Tibial artery (tissue), 4 donors: ENCODE data around the gene MIER1.
A peak's percentile ranks its signal among the peaks of the same experiment; 100 is the strongest.

ENCODE experiments used
- DNase-seq, 2 donors: peaks; one replicate each; pipeline ENCODE4 v3.0.0-alpha.2; 2019
- H3K27ac ChIP-seq, 2 donors: fragments of 200-600 bp; sonication (generic) in 1 of 2; 1 replicate in 1 of 2; 2 replicates in 1 of 2; pipeline ENCODE4 v1.5.1; 2018 to 2019; ENCODE audit warnings: mild to moderate bottlenecking in 1 of 2
- H3K27me3 ChIP-seq, 2 donors: fragments of 200-600 bp; sonication (generic) in 1 of 2; one replicate each; pipeline versions ENCODE4 v1.5.1 to v1.6.0; 2016 to 2019
- H3K36me3 ChIP-seq, 3 donors: fragments of 200-600 bp; sonication (generic) in 2 of 3; one replicate each; pipeline ENCODE4 v1.5.1; 2016 to 2019; ENCODE audit warnings: mild to moderate bottlenecking in 2 of 3
- H3K4me1 ChIP-seq, 4 donors: fragments of 200-600 bp; sonication (generic) in 2 of 4; 1 replicate in 3 of 4; 2 replicates in 1 of 4; pipeline ENCODE4 v1.5.1; 2016 to 2019
- H3K4me3 ChIP-seq, 2 donors: fragments of 200-600 bp; sonication (generic) in 1 of 2; 1 replicate in 1 of 2; 2 replicates in 1 of 2; pipeline ENCODE4 v1.5.1; 2018 to 2019; ENCODE audit warnings: mild to moderate bottlenecking in 2 of 2
- H3K9me3 ChIP-seq, 3 donors: fragments of 200-600 bp; sonication (generic) in 1 of 3; one replicate each; pipeline ENCODE4 v1.5.1; 2016 to 2019
- intact Hi-C: fragments of 100-400 bp; cut with DNase I; formaldehyde crosslinking; loops from one replicate; pipeline ENCODE4 v1.15.0; 2023; ENCODE audit warnings: low total_unique reads
- TF ChIP-seq, protein P1 (sequence below), 2 experiments: fragments of 200-600 bp in 1 of 2; fragments of 450-650 bp in 1 of 2; IDR thresholded peaks; one replicate each; pipeline ENCODE4 v1.5.1; 2017 to 2019; ENCODE audit warnings: antibody characterized with exemption in 2 of 2, mild to moderate bottlenecking in 1 of 2, moderate library complexity in 1 of 2

The MIER1 gene

DNA sequence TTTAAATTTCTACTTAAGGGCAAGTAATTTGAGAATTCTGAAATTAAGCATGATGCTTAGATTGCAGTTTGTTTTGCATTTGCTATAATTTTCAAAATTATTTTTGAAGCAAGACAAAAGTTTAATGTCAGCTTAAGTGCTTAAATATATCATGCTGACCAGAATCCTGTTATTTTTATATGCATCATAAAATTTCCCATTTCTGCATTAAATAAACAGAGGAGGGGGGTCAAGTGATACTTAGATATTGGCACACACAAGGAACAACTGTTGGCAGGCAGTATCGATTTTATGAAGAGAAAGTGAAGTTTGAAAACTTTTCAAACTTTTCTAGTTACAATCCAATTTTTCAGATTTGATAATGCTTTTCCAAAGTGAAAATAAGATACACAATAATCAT lies 61.0 kb downstream of the MIER1 start:
- intact Hi-C loops: no loop called here
- peaks cover 36 to 59% (median 42%) of the 10 kb centered on the region in 3 donors for H3K36me3 ChIP-seq
- H3K27ac ChIP-seq: no peak overlapping the region
- peaks cover 0 to 15% (median 0%) of the 10 kb centered on the region in 4 donors for H3K4me1 ChIP-seq
- DNase-seq: no peak
- H3K4me3 ChIP-seq: no peak overlapping the region
- TF ChIP-seq, protein P1, sequence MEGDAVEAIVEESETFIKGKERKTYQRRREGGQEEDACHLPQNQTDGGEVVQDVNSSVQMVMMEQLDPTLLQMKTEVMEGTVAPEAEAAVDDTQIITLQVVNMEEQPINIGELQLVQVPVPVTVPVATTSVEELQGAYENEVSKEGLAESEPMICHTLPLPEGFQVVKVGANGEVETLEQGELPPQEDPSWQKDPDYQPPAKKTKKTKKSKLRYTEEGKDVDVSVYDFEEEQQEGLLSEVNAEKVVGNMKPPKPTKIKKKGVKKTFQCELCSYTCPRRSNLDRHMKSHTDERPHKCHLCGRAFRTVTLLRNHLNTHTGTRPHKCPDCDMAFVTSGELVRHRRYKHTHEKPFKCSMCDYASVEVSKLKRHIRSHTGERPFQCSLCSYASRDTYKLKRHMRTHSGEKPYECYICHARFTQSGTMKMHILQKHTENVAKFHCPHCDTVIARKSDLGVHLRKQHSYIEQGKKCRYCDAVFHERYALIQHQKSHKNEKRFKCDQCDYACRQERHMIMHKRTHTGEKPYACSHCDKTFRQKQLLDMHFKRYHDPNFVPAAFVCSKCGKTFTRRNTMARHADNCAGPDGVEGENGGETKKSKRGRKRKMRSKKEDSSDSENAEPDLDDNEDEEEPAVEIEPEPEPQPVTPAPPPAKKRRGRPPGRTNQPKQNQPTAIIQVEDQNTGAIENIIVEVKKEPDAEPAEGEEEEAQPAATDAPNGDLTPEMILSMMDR (IDR thresholded peaks at IDR 0.05): no peak
- no peaks in the 10 kb centered on the region for H3K9me3 ChIP-seq
- no peaks in the 10 kb centered on the region for H3K27me3 ChIP-seq

DNA sequence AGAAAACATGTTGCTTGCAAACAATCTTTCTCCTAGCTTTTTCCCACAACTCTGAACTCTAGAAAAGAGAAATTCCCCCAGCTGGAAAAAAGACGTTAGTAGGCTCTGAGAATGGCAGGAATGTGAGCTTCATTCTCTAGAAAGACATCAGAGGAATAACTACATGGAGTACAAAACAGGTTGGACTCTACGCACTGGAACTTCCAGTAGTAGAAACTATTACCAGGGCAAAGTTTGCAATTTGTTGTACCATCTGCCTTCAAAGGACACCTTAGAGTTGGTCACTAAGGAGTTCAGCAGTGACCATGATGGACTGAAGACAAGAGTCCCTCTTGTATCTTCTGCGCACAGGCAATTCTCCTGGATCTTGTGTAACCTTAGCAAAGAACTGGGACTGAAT lies 68.3 kb downstream of the MIER1 start:
- H3K36me3 ChIP-seq: peaks cover 0 to 32% (median 2%) of the 10 kb centered on the region in 3 donors
- intact Hi-C loops: loop anchor here (10.0 kb wide), 2 partner anchors 62 to 228 kb away; partner anchors contain the start of gene SLC35D1

GRCh38 chr1:66996018-66996682 lies 71.4 kb downstream of the MIER1 start:
- intact Hi-C loops: loop anchor here (10.0 kb wide), 2 partner anchors 59 to 231 kb away; partner anchors contain the start of gene SLC35D1
- TF ChIP-seq, protein P1 (IDR thresholded peaks at IDR 0.05): peak; percentile 71 to 82
- Histone ChIP-seq H3K27ac (no peak overlapping the region), H3K4me1 (peaks cover 0 to 6% (median 0%) of the 10 kb centered on the region in 4 donors), H3K9me3 (no peaks in the 10 kb centered on the region), H3K27me3 (no peaks in the 10 kb centered on the region), H3K4me3 (no peak overlapping the region), H3K36me3 (peaks cover 0 to 24% (median 14%) of the 10 kb centered on the region in 3 donors)
- DNase-seq: peak; percentile 66 to 77

More for the DNA sequence above, 68.3 kb downstream of the MIER1 start:
- TF ChIP-seq, protein P1 (IDR thresholded peaks at IDR 0.05): no peak
- H3K4me3 ChIP-seq: no peak overlapping the region
- no peaks in the 10 kb centered on the region for H3K4me1 ChIP-seq
- no peak for DNase-seq
- H3K9me3 ChIP-seq: no peaks in the 10 kb centered on the region
- no peak overlapping the region for H3K27ac ChIP-seq
- no peaks in the 10 kb centered on the region for H3K27me3 ChIP-seq

DNA sequence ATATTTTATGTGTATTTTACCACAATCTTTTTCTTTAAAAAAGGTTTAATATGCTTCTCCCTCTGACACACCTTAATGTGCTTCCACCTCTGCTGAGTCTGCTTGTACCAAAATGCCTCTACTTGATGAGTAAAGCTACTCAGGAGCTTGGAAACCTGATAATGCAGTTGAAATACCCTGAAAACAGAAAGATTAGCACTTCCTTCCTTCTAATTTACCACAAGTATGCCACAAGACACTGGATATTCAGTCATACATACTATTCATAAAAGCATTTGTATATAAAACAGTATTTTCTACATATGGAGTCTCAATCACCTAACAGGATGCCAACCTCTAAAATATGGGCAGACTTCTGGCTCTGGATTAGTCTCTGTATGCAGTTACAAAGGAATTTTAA lies 74.2 kb downstream of the MIER1 start:
- Histone ChIP-seq H3K4me1 (peaks cover 0 to 23% (median 5%) of the 10 kb centered on the region in 4 donors), H3K4me3 (no peak overlapping the region), H3K27ac (peak overlapping the region in 1 of 2 donors; percentile 1), H3K27me3 (no peaks in the 10 kb centered on the region), H3K36me3 (peaks cover 0 to 28% (median 25%) of the 10 kb centered on the region in 3 donors), H3K9me3 (no peaks in the 10 kb centered on the region)
- TF ChIP-seq, protein P1 (IDR thresholded peaks at IDR 0.05): no peak
- DNase-seq: no peak
- intact Hi-C loops: loop anchor here (10.0 kb wide), 2 partner anchors 56 to 234 kb away; partner anchors contain the start of gene SLC35D1

- TF ChIP-seq, protein P1 (IDR thresholded peaks at IDR 0.05): no peak
- Histone ChIP-seq H3K4me3 (no peak overlapping the region), H3K4me1 (peaks cover 0 to 23% (median 5%) of the 10 kb centered on the region in 4 donors), H3K27ac (peak overlapping the region in 1 of 2 donors; percentile 58), H3K9me3 (no peaks in the 10 kb centered on the region), H3K27me3 (no peaks in the 10 kb centered on the region), H3K36me3 (peaks cover 0 to 31% (median 27%) of the 10 kb centered on the region in 3 donors)
- no peak for DNase-seq
- intact Hi-C loops: loop anchor here (10.0 kb wide), 2 partner anchors 55 to 235 kb away; partner anchors contain the start of gene SLC35D1
These were observed 75.0 kb downstream of the MIER1 start for GRCh38 chr1:66999640-67000400.
